ENCODE measurements around the gene RBAK.
"Not testable (repeated sequence)": the region's sequence is repeated elsewhere in the genome, so short reads cannot be mapped to it uniquely, and the experiment has no call there.

The RBAK gene

DNA sequence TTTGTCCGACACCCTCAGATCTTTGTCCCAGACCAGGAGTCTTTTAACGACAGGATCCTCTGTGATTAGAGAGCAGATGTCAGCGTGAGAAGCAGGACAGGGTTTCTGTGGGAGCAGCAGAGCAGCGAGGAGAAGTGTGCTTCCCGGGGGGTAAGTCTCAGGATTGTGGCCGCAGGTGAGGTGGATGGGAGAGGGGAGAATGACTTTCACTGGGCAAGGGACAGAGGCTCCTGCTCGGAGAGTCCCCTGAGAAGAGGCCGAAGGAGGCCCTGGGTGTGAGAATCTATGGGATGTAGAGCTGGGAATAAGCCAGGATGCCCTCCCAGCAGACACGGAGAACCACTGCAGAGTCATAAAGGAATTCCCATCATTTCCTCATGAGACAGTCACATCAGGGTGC, 10.4 kb upstream of the RBAK start:
- DNase-seq (ENCODE audit: extremely low spot score) = no peak
- ChIA-PET CTCF (no interaction called here), POLR2A (no interaction called here)
- TF ChIP-seq, protein P1, sequence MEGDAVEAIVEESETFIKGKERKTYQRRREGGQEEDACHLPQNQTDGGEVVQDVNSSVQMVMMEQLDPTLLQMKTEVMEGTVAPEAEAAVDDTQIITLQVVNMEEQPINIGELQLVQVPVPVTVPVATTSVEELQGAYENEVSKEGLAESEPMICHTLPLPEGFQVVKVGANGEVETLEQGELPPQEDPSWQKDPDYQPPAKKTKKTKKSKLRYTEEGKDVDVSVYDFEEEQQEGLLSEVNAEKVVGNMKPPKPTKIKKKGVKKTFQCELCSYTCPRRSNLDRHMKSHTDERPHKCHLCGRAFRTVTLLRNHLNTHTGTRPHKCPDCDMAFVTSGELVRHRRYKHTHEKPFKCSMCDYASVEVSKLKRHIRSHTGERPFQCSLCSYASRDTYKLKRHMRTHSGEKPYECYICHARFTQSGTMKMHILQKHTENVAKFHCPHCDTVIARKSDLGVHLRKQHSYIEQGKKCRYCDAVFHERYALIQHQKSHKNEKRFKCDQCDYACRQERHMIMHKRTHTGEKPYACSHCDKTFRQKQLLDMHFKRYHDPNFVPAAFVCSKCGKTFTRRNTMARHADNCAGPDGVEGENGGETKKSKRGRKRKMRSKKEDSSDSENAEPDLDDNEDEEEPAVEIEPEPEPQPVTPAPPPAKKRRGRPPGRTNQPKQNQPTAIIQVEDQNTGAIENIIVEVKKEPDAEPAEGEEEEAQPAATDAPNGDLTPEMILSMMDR (IDR thresholded peaks at IDR 0.05; ENCODE audit: control extremely low read depth, extremely low read depth, low read depth, missing control alignments) = no peak

DNA sequence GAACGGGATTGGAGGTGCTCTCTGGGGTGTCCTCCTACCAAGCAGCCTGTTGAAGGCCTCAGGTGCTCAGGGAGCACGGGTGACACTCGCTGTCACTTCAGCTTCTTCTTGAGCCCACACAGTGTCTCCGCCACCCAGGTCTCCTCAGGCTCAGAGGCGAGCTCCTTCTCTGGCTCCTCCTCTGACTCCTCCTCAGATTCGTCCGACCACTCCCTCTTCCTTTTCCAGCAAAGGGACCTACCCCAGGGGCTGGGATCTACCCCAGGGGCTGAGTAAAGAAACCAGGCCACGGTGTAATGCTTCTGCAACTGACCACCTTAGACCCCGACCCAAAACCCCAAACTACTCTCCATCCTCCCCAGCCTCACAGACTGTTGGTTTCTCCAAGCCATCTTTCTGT, 9.2 kb upstream of the RBAK start:
- CTCF ChIA-PET = no interaction called here

DNA sequence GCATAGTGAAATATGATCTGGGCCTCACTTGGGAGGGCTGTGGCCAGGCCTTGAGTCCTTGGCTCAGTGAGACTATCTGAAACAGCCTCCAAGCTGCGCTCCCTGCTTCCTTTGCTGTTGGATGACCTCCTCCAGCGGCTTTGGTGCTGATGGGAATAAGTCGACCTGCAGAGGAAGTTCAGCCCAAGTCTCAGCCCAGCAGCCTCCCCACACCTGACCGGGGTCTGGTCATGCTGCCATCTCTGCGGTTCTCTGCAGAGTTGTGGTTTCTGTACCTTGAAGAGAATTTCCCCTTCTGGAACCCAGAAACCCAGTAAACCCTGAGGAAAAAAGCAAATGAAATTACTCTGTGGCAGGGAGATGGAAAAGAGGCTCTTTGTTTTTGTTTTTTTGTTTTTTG, 4.6 kb upstream of the RBAK start:
- ChIA-PET POLR2A (no interaction called here), CTCF (no interaction called here)
- DNase-seq (ENCODE audit: extremely low spot score) = no peak
- TF ChIP-seq, protein P1 (IDR thresholded peaks at IDR 0.05; ENCODE audit: control extremely low read depth, extremely low read depth, low read depth, missing control alignments) = no peak

More for the DNA sequence above, 9.2 kb upstream of the RBAK start:
- TF ChIP-seq, protein P1 (IDR thresholded peaks at IDR 0.05; ENCODE audit: control extremely low read depth, extremely low read depth, low read depth, missing control alignments) = no peak
- POLR2A ChIA-PET = no interaction called here
- DNase-seq (ENCODE audit: extremely low spot score) = no peak

DNA sequence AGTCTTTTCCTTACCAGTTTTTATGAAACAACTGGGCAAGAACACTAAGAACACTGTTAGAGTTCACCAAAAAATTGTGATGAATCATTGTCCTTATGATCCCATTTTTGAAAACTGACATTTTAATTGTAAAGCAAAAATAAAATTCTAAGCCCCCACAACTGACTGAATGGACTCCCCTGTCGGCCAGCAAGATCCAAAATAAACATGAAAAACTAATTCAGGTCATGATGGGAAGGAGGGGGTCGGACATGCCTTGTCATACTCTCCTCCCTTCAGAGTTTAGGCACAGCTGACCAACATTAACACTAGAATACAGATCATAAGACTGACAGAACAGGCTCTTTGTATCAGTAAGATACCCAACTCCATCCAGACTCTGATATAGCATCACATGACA, 2.0 kb upstream of the RBAK start:
- ChIA-PET CTCF (interaction anchor here (1.0 kb wide), 1 partner anchor 70 kb away, joined by 4 read pairs; no protein-coding TSS in a partner anchor), POLR2A (no interaction called here)
- DNase-seq (ENCODE audit: extremely low spot score) = no peak
- TF ChIP-seq, protein P1 (IDR thresholded peaks at IDR 0.05; ENCODE audit: control extremely low read depth, extremely low read depth, low read depth, missing control alignments) = no peak

DNA sequence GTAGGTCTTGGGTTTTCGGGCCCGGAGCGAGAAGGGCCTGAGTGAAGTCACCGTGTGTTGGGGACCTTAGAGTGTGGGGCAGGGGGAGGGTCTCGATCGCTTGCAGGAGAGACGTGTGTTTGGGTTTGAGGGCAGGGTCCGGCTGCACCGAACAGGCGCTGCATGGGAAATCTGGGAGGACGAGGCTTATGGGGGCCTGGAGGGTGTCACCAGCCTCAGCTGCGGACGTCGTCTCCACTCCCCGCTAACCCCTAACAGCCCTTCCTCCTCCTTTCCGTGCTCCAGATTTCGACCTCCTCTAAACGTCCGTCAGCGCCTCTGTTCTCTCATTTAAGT, 705 bp downstream of the RBAK start:
- DNase-seq (ENCODE audit: extremely low spot score); POLR2A ChIA-PET: not testable (repeated sequence)
- CTCF ChIA-PET = interaction anchor here (1.2 kb wide), 1 partner anchor 70 kb away, joined by 3 read pairs; no protein-coding TSS in a partner anchor

DNA sequence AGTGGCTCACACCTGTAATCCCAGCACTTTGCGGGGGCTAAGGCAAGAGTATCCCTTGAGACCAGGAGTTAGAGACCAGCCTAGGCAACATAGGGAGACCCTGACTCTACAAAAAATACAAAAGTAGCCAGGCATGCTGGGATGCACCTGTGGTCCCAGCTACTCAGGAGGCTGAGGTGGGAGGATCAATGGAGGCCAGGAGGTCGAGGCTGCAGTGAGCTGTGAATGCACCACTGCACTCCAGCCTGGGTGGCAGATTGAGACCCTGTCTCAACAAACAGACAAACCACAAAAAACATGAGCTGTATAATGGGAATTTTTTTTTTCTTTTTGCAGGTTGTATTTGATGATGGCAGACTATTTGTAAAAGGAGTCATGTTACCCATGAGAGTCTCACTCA, 1.5 kb downstream of the RBAK start:
- CTCF ChIA-PET; DNase-seq (ENCODE audit: extremely low spot score): not testable (repeated sequence)
- POLR2A ChIA-PET = interaction anchor here (0.7 kb wide), 1 partner anchor 125 kb away, joined by 6 read pairs; no protein-coding TSS in a partner anchor

DNA sequence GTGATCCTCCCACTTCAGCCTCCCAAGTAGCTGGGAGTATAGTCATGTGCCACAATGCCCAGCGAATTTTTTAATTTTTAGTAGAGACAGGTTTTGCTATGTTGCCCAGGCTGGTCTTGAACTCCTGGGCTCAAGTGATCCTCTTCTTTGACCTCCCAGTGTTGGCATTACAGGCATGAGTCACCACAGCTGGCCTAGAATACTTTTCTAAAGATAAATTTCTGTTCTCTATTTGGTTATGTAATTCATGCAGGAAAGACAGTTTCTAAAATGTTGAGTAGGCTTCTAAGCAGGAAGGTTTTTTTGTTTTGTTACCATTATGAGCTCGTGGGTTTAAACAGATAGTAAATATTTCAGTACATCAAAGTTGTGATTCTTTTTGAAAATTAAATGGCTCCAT, 5.0 kb downstream of the RBAK start:
- no peak for DNase-seq (ENCODE audit: extremely low spot score)
- TF ChIP-seq, protein P1 (IDR thresholded peaks at IDR 0.05; ENCODE audit: control extremely low read depth, extremely low read depth, low read depth, missing control alignments) = no peak
- ChIA-PET POLR2A (no interaction called here), CTCF (no interaction called here)

DNA sequence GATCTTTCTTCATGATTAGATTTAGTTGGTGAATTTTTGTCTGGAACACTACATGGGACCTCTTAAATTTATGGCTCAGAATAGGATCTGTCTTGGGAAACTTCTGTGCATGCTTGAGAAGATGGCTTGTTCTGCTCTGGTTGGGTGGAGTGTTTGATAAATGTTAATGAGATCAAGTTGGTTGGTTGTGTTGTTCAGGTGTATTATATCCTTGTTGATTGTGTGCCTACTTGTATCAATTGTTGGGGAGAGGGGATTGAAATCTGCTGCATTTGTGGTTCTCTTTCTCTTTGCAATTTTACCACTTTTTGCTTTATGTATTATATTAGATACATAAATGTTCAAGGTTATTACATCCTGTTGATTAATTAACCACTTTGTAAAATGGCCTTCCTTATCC, 6.1 kb downstream of the RBAK start:
- POLR2A ChIA-PET; CTCF ChIA-PET; DNase-seq (ENCODE audit: extremely low spot score): not testable (repeated sequence)
